ENCODE results near the gene C1QTNF4.

GRCh38 chr11:47587039-47587716 is 7.0 kb downstream of the C1QTNF4 start:
- TF ChIP-seq CTCF (IDR thresholded peaks at IDR 0.05) (no peak), POLR2AphosphoS5 (IDR thresholded peaks at IDR 0.05) (no peak), POLR2A (IDR thresholded peaks at IDR 0.05) (no peak)
